ENCODE results near the gene ALOXE3.
"Not testable (repeated sequence)": the region's sequence is repeated elsewhere in the genome, so short reads cannot be mapped to it uniquely, and the experiment has no call there.

ALOXE3 gene

GRCh38 chr17:8100763-8101162, 17.6 kb downstream of the ALOXE3 start:
- in situ Hi-C loops (cut with MboI; ENCODE audit: low sequenced_read_pairs): no loop called here

- in situ Hi-C loops (cut with MboI; ENCODE audit: low sequenced_read_pairs): no loop called here
Measured at GRCh38 chr17:8100111-8100510, 18.2 kb downstream of the ALOXE3 start.

- in situ Hi-C loops (cut with MboI; ENCODE audit: low sequenced_read_pairs): no loop called here
Measured at GRCh38 chr17:8096541-8096940, 21.8 kb downstream of the ALOXE3 start.

- in situ Hi-C loops (cut with MboI; ENCODE audit: low sequenced_read_pairs): no loop called here
Measured at GRCh38 chr17:8095361-8095760, 23.0 kb downstream of the ALOXE3 start.

- in situ Hi-C loops (cut with MboI; ENCODE audit: low sequenced_read_pairs): no loop called here
Measured at GRCh38 chr17:8091033-8091687, 27.2 kb downstream of the ALOXE3 start.

GRCh38 chr17:8089728-8090127, 28.6 kb downstream of the ALOXE3 start:
- in situ Hi-C loops (cut with MboI; ENCODE audit: low sequenced_read_pairs): no loop called here

GRCh38 chr17:8087952-8088230, 30.4 kb downstream of the ALOXE3 start:
- in situ Hi-C loops (cut with MboI; ENCODE audit: low sequenced_read_pairs): no loop called here

GRCh38 chr17:8087075-8087951, 31.0 kb downstream of the ALOXE3 start, which contains the start of gene ALOX12B:
TSS of gene ALOX12B (minus strand) at chr17:8087716. CDS start at chr17:8087442, 274 bp downstream.
- in situ Hi-C loops (cut with MboI; ENCODE audit: low sequenced_read_pairs): no loop called here

- in situ Hi-C loops (cut with MboI; ENCODE audit: low sequenced_read_pairs): no loop called here
Measured at GRCh38 chr17:8084250-8084649, 34.1 kb downstream of the ALOXE3 start.

- in situ Hi-C loops (cut with MboI; ENCODE audit: low sequenced_read_pairs): no loop called here
Measured at GRCh38 chr17:8082292-8082691, 36.0 kb downstream of the ALOXE3 start.

GRCh38 chr17:8081876-8082275, 36.4 kb downstream of the ALOXE3 start:
- in situ Hi-C loops (cut with MboI; ENCODE audit: low sequenced_read_pairs): no loop called here

GRCh38 chr17:8080799-8081219, 37.5 kb downstream of the ALOXE3 start:
- in situ Hi-C loops (cut with MboI; ENCODE audit: low sequenced_read_pairs): no loop called here

GRCh38 chr17:8080208-8080798, 38.0 kb downstream of the ALOXE3 start:
- in situ Hi-C loops (cut with MboI; ENCODE audit: low sequenced_read_pairs): no loop called here

GRCh38 chr17:8079291-8080207, 38.8 kb downstream of the ALOXE3 start:
- in situ Hi-C loops (cut with MboI; ENCODE audit: low sequenced_read_pairs): no loop called here

- in situ Hi-C loops (cut with MboI; ENCODE audit: low sequenced_read_pairs): not testable (repeated sequence)
Measured at GRCh38 chr17:8077939-8078338, 40.4 kb downstream of the ALOXE3 start.

- in situ Hi-C loops (cut with MboI; ENCODE audit: low sequenced_read_pairs): no loop called here
Measured at GRCh38 chr17:8076502-8077266, 41.6 kb downstream of the ALOXE3 start.

GRCh38 chr17:8075574-8076342, 42.6 kb downstream of the ALOXE3 start:
- in situ Hi-C loops (cut with MboI; ENCODE audit: low sequenced_read_pairs): no loop called here

- in situ Hi-C loops (cut with MboI; ENCODE audit: low sequenced_read_pairs): no loop called here
Measured at GRCh38 chr17:8075081-8075480, 43.2 kb downstream of the ALOXE3 start.

GRCh38 chr17:8074554-8074953, 43.8 kb downstream of the ALOXE3 start:
- in situ Hi-C loops (cut with MboI; ENCODE audit: low sequenced_read_pairs): no loop called here

Measured in HL-60/S4 treated with phorbol 12-myristate 13-acetate at 8.2 ng/mL for 4 days and 3 days (cell line).